GM12891 (cell line): ENCODE measurements around the gene HEMK1.

Experiments
- POU2F2 ChIP-seq: IDR thresholded peaks from 2 replicates; pipeline ENCODE4 v1.6.1; 2011; ENCODE audit warnings: low read depth, mild to moderate bottlenecking, control low read depth, low read length, moderate library complexity
- TAF1 ChIP-seq: IDR thresholded peaks from 2 replicates; pipeline ENCODE4 v1.6.1; 2011; ENCODE audit warnings: low read depth, low read length, control low read depth

DNA sequence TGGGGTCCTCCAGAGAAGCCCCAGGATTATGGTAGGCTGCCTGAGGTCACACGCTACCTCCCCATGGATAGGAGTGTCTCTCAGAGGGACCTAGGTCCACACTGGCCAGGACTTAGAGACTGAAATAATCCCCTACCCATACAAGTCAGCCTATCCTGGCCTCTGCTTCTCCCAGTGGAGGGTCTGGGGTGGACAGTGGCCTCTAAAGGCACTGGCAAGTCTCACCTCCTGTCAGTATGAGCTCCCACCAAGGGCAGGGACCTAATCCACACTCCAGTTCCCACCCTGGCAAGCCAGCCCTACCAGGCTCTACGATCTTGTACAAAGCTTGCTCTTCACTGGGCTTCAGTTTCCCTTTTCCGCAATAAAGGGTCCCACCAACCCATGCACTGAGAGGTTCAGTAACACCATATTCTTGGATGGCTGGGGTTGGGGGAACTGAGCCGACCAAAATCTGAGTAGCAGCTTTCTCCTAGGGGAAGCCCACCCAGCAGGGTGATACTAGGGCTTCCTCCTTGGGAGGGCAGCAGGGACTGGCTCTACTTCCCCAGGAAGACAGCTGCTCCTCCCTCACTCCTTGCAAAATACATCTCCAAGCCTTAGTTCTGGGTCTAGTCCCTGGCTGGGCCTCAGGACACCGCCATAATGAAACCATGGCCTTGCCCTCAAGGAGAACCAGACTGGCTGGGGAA, 39.9 kb downstream of the HEMK1 start:
- TF ChIP-seq POU2F2 (no peak), TAF1 (no peak)
